Stimulated activated CD8-positive, alpha-beta memory T cell treated with anti-CD3 and anti-CD28 coated beads, Interleukin-15, amount 100 ng/mL, for 48 hours (primary cell): ENCODE results near the gene ROBO1.

ENCODE experiments used
- DNase-seq, 2 donors: peaks; one replicate each; pipeline ENCODE4 v3.0.0-alpha.2; 2020; ENCODE audit warnings: low read depth in 2 of 2

ROBO1 gene

DNA sequence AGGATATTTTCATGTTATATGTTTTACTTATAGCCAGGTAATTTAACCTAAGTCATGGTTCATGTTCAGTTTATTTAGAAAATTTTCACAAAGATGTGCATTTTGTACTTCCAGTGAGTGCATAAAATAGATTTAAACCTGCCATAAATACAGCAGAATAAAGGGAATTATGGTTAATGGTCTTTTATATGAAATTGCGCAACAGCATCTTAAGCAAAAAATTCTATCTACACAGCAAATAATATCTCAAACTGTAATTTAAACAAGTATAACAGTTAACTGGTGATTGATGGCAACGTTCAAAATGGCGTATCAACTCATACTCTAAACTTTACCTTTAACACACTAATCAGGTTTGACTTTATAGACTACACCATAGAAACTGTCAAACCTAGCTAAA lies 97.6 kb downstream of the ROBO1 start:
- DNase-seq, result no peak

- no peak for DNase-seq
These were observed 103.3 kb downstream of the ROBO1 start for GRCh38 chr3:79664455-79664854.

DNA sequence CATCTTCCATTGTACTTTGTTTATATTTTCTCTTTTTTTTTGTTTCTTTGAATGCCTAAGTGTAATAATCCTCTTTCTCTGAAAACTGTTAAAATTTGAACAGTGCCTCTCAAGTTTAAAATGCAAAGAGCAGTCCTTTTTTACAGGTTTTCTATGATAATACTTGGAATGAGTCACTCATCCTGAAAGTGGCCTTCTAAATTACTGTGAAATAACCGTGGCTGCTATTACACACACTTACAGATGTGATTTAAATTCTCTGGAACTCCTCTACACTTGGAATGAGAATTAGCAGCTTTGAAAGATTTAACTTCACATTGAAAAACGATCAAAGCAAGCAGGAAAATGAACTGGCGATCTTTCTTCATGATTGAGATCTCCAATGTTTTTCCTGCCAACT lies 105.9 kb downstream of the ROBO1 start:
- DNase-seq, result no peak

DNA sequence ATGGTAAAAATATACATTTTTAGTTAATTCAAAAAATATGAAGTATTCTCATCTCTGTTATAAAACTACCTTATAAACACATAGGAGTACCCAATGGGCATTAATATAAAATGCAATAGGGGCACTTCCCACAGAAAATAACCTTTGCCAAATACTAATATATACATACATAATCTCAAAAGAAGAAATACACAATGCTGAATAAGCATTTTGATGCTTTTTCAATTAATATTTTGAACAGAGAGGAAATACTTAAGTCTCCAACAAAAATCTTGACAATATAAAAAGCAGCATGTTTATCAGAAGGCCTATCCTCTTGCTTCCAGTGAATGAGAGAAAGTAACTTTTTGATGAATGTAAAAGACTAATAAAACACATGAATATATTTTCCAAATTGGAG lies 110.7 kb downstream of the ROBO1 start:
- DNase-seq, result no peak

DNA sequence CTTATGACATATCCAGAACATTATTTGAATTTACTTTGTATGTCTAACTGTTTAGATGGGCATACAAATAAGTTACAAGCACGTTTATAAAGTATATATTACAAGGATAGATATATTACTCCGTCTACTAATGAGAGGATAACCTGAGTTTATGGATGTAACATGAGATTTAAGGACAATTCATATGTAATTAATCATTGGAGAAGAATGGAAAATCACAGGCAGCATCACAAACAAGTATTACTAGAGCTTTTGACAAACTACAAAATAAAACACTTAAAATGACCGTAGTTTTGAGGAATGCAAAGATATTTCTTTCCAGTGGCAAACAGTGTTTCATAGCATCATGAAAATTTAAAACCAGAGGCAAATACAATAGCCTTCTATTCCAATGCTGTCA lies 113.8 kb downstream of the ROBO1 start:
- no peak for DNase-seq

GRCh38 chr3:79653266-79653830 lies 114.5 kb downstream of the ROBO1 start:
- DNase-seq, result no peak

GRCh38 chr3:79651536-79652065 lies 116.2 kb downstream of the ROBO1 start:
- no peak for DNase-seq

- no peak for DNase-seq
These were observed 127.9 kb downstream of the ROBO1 start for GRCh38 chr3:79639855-79640254.

DNA sequence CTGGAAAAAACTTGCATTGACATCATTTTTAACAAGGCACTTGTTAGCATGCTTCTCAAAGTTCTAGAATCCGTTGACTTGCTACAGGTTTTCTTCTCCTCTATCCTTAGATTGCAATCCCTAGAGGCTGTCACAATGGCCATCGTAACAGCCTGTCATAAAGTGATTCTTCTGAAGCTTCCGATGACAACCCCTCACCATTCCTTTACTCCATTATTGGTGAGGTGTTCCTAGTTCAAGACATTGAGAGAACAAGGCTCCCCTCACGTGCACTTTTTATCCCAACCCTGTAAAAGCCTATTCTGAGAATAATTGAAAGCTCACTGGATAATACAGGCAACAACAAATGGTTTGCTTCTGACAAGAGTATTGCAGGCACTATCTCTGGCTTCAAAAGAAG lies 131.4 kb downstream of the ROBO1 start:
- no peak for DNase-seq

- no peak for DNase-seq
These were observed 135.0 kb downstream of the ROBO1 start for GRCh38 chr3:79632842-79633241.

DNA sequence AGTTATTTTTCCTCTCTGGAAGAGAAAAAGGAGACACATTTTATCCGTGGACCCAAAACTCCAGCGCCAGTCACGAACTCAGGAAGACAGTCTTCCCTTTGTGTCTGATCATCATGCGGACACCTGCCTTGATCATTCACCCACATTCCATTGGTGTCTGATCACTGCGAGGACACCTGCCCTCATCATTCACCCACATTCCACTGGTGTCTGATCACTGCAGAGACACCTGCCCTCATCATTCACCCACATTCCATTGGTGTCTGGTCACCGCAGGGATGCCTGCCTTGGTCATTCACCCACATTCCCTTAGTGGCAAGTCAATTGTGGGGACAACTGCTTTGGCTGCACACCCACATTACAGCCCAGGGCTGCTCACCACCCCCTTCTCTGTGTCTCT lies 148.9 kb downstream of the ROBO1 start:
- no peak for DNase-seq

GRCh38 chr3:79606414-79606813 lies 161.4 kb downstream of the ROBO1 start:
- DNase-seq, result no peak

GRCh38 chr3:79604681-79605080 lies 163.1 kb downstream of the ROBO1 start:
- no peak for DNase-seq

- no peak for DNase-seq
These were observed 165.4 kb downstream of the ROBO1 start for GRCh38 chr3:79602385-79602784.

DNA sequence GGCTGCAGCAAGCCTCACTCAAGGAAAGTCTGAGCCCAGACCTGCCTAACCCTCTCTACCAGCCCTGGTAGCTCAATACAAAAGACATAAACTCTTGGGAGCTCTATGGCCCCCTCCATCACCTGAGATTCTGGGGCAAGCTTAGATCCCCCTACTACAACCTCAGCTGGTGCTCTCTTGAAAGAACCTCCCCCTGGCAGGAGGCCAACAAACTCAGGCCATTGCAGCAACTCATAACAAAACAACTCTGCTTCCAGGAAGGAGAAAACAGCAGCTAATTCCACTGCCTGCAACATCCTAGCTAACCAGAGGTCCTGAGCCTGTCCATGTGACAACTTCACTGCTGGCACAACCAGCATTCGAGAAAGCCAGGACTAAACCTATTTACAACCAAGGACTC lies 169.2 kb downstream of the ROBO1 start:
- DNase-seq, result no peak

- no peak for DNase-seq
These were observed 170.1 kb downstream of the ROBO1 start for GRCh38 chr3:79597709-79598108.

GRCh38 chr3:79587150-79587549 lies 180.6 kb downstream of the ROBO1 start:
- no peak for DNase-seq

DNA sequence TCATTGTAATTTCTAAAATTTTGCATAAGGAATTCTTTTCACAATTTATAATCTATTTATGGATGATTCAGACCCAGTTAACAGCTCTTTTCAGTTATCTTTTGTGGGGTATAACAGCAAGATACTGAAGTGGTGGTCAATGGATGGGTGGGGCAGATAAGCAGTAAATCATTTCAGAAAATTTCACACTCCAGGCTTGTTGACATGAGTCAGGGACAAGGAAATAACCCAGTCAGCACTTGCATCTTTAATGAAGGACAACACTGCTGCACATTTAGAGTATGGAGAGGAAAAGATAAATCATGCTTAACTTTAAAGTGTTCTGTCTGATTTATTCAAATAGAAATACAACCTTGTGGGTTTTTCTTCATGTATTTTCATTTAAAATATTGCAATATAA lies 181.6 kb downstream of the ROBO1 start:
- no peak for DNase-seq

DNA sequence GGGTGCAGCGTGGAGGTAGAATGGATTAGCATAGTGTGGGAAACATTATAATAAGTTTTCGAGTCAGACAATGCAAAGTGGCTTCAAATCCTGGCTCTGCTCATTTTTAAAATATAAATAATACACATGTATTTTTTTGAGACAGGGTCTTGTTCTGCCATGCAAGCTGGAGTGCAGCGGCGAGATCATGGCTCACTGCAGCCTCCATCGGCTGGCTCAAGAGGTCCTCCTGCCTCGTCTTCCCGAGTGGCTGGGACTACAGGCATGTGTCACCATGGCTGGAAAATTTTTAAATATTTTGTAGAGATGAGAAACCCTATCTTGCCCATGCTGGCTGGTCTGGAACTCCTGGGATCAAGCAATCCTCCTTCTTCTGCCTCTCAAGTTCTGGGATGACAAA lies 194.9 kb downstream of the ROBO1 start:
- no peak for DNase-seq

- no peak for DNase-seq
These were observed 198.9 kb downstream of the ROBO1 start for GRCh38 chr3:79568938-79569337.

DNA sequence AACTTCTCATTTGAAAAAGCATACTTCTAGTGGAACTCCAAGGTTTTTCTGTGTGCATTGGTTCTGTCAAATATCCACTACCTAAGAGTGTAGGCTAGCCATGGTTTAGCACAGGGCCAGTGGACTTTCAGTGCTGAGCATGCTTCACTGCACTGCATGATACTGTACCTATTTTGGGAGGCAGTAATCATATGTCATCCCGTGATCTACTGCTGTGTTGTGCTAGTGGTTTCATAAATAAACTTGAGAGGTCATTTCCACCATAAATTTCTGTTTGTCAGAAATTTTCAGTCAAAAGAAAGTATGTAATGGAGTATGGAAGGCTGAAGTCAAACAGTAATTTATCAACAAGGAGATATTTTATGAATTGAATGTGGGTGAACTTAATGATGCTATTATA lies 203.6 kb downstream of the ROBO1 start:
- DNase-seq, result no peak

DNA sequence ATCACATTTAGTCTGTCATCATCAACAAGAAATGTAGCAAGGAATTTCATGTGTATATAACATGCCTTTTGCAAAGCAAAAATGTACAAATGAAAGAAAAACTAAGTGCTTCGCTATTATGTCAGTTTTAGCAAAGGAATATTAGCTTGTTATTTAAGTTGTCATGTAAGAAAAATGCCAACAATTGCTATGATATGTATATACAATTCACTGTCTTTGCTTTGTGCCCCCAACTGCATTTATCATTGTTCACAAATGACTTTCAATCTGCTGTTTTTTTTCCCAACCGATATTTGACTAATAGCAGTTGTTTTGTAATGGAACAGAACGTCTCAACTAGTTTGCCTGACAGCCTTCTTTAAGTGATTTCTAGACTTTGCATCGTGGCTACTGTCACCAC lies 207.1 kb downstream of the ROBO1 start:
- DNase-seq, result no peak

- no peak for DNase-seq
These were observed 208.9 kb downstream of the ROBO1 start for GRCh38 chr3:79558943-79559342.

DNA sequence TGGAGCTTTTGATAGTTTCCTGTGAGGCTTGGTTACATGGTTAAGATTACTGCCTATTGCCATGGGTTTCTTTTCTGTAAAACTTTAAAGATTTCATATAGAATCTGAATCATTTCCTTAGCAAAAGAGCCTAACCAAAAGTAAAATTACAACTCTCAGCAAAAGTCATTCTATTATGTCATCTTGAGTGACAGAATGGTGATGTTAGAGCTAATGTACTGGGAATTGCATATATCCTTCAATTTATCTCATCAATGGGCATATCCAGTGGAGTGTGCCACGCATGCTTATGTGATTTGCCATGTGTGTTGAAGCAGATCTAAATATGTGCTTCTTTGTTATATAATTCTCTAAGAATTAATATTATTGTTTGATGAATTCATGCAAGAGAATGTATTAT lies 212.1 kb downstream of the ROBO1 start:
- DNase-seq, result no peak
